Measurements from ENCODE around the gene AP3B1.

The AP3B1 gene

DNA sequence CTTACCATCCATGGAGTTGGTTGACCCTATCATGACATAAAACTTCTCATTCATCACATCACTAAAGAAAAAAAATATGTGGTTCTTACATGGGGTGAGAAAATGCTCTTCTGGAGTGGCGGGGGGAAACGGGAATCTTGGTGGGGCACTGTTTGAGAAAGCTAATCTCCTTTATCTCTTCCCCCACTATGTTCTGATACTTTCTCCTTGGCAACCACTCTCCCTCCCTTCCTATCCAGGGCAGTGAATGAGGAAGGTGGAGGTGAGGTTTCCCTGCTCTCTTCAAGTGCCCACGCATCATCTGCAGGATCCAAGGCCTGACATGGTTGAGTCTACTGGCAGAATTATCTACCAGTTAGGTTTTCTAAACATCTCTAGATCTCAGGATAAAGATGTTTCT, 297.6 kb downstream of the AP3B1 start:
- no peak for DNase-seq

DNA sequence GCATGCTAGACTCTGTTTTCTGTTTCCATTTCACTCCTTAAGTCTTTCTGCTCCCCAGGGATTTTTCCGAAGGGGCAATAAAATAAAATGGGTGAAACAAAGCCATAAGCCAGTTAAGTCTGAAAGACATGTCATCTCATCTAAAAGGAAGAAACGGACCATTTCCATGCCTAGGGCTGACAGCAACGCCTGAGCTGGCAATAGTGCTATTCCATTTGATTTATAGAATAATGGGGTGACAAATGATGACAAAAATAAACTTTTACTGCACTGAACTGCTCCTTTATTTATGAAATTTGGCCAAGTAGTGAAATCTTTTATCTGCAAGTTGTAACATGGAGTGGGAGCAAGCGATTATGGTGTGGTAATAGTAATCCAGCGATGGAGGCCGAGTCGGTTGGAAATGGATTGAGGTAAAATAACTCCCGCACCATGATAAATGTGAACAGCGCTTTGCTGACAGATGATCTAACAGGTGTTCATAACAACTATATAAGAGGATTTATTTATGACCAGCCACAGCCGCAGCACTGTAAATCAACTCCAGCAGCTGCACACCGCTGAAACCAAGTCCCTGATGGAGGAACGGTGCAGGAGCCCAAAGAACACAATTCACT, 298.6 kb downstream of the AP3B1 start:
- DNase-seq: no peak

DNA sequence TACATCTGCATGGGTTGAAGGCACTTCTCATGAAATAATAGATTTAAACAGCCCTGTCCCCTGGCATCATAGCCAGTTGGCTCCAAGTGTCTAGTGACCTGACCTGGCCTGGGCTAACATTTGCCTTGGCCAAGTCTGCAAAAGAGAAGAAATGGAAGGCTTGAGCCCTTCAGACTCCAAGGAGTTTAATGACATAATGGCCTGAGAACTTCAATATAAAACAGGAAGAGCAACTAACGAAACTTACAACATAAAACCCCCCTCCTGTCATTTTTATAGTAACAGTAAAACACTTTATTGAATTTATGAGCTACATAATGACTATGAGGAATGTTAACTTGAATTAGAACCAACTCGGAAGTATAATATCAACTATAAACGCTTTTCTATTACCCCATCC, 299.6 kb downstream of the AP3B1 start:
- no peak for DNase-seq

DNA sequence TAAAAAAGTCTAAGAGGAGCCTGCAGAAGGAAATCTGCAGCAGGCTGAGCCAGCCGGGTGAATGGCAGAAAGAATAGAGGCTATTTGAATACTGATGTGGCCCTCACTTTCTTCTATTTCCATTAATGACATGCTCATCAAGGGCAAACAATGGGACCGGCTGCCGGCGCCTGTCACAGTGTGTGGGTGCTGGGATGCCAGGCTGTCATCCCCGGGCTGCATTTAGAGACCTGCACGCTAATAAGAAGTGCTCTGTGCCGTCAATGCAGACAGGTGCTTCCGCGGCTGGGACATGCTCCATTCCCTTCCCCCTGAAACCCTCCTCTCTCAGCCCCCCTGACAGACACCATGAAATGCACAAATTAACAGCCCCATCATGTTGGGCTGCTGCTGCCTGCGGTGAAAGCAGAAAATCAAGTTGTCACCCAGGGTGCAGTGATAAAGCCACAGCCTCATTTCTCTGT, 300.6 kb downstream of the AP3B1 start:
- DNase-seq: peak; percentile 70

DNA sequence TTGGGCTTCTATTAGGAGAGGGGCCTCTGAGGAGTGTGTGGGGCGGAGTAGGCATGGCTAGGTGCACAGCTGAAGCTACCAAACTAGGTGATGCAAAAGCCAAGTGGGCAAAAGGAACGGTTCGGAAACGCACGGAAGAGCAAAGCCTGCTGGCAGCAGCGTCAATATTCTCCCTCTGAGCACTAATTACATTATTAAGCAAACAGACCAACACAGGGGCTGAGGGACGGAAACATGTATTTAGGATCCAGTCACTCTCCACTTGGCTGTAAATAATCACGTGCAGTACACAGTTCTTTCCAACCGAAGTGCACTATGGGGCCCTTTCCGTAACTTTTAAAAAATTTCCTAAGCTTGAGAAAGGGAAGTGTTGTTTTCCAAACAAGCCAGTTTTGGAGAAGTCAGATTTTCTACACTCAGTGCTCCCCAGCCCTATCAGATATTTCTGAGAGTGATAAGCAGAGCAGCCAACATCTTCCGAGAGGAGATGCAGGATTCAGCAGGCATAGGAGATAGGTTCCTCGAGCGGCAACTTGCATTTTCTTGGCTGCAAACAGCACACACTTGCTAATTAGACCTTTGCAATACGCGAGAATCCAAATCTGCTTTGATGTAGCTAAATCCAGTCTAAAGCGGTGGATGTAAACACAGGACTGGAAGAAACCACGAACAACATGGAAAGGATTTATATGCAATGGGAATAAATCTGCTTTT, 301.2 kb downstream of the AP3B1 start:
- DNase-seq: peak; percentile 71

DNA sequence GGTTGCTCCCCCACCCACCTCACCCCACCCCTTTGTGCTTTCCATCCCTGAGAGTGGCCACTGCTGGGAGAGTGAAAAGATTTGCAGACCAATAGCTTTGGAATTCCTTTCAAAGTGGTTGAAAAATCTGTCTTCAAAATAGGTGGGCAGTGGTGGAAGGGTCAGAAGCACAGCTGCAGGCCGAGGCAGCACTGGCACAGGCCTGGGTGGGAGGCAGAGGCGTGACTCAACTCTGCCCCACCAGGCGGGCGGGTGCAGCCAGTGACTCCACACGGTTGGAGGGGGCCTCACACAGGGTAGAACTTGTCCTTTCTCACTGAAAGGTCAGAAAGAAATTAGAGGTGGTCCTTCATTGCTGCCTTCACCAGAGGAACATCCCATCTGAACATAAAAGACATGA, 303.4 kb downstream of the AP3B1 start:
- DNase-seq: no peak

DNA sequence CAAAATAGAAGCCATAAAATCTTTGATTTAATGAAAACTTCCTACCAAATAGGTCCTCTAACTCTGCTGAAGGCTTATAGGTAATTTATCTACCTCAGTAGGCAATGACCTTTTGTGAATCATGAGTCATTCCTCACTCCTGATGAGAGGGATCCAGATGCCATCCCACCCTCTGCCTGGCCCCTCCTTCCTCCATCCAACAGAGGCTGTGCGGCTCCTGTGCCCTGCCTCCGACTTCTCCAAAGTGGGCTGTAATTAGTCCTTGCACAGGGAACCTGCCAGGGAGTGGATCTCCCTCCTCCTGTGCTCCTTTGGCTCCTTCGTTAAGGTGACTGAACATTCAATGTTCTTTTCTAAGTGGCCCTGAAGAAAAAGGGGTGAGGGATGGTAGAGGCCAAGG, 304.5 kb downstream of the AP3B1 start:
- no peak for DNase-seq

DNA sequence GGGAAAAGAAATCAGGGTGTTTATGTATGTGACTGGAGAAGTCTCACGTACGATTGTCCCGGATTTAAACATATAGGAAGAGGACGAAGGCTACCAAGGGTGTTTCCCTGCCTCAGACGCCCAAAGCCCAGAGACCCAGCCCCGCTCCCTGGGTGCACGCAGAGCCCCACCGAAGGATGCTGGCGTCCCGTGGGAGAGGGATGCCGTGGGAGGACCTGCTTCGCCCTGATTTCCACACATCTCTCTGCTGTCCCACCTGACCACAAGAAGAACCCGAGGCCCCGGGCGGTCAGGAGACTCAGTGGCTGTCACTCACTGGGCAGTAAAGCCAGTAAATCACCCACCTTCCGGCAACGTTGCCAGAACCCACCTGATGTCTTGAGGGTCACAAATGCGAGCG, 306.5 kb downstream of the AP3B1 start:
- DNase-seq: no peak

DNA sequence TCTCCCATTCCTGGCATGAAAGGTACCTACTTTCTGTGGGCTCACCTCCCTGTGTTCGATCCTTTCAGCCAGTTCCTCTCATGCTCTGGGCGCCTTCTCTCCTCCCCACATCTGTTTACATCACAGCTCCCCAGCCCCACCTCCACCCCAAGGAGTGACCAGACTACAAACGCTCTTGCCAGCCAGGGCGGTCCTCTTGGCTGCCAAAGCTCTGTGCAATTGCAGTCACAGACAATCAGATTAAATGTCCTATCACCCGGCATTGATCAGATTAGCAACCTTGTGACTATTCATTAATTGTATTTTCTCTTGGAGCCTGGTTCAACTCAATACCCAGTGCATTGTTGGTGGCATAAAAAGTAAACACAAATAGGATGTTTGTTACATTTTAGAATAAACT, 307.2 kb downstream of the AP3B1 start:
- no peak for DNase-seq

DNA sequence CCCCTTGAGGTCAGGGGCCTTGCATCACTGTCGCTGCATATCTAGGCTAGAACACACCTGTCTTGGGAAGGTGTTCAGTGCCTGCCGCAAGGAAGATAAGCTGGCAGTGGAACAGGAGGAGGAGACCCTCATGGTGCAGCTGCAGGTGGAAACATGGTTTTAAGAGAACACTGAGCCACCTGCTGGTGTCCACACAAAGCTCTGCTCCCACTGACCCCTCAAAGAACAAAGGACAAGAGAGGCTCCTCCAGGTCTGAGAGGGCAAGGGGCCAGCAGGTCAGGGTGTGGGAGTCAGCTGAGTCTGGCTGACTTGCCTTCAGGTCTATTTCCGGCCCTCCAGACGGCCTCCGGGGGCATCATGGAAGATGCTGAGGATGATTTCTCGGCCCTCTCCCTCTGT, 308.2 kb downstream of the AP3B1 start:
- DNase-seq: no peak

DNA sequence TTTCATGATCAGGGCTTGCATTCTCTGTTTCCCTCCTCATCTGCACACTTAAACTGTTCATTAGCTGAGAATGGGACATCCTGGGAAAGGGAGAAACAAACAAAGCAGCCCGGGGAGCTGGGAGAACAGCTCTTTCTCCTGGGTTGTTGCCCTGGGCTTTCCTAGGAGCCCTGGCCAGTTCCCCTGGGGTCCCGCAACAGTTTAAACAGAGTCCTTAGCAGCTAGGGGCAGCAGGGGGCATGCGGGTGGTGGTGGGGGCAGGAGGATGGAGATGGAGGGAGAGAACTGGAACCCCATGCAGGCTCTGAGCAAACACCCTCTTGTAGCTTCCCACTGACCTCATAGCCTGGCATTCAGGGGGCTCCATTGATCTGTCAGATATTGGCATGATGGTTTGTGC, 309.3 kb downstream of the AP3B1 start:
- DNase-seq: no peak

DNA sequence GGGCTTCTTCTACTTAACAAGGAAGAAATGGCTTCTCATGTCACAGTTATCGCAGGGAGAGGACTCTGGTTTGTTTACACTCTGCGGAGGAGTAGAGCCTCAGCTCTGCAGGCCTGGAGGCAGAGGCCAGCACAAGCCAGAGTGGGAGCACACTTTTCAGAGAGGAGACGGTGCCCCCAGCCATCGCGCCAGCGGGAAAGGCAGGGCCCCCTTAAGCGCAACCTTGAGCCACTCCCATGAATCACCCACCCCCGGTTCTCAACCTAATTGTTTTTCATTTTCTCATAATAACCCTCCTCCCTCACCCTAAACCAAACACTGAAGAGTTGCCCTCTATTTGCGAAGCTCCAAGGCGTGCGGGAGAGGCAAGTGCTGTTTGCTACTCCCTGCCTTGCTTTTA, 309.9 kb downstream of the AP3B1 start:
- no peak for DNase-seq

DNA sequence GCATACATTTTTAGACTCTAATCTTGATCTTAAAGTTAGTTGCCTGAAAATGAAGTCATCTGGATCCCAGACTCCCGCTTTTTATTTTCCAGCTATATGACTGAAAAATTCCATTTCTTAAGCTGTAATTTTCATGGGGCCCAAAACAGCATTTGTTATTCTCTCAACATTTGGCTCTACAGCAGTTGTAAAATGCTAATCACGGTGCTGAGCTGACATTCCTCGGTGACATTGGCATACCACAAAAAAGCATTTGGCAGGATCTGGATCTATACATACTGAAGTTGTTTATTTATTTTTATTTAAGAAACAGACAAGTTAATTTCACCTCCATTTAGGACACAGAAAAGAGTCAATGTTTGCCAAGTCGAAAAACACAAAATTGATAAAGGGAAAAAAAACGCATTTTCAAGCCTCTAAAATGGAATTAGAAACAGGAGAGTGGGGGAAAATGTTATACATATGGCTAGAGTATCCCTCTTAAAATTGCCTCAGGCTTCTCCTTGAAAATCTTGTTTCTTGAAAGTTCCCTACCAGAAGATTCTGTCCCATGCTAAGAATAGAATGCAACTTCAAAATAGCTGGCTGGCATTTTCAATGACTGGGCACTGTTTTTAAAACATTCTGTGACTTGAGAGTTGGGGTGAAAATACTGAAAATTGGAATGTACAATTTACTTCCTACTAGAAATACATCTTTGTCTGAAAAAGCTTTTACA, 310.9 kb downstream of the AP3B1 start:
- DNase-seq: no peak

DNA sequence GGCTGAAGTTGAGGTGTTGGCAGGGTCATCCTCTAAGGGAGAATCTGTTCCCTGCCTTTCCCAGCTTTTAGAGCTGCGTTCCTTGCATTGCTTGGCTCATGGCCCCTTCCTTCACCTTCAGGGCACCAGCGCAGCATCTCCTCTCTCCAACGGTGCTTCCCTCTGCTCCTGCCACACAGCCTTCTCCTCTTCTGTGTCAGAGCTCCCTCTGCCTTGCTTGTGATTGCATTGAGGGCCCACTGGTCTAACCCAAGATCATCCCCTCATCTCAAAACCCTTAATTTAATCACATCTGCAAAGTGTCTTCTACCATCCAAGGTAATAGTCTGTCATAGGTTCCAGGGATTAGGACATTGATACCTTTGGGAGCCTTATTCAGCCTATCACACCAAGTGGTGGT, 312.7 kb downstream of the AP3B1 start:
- DNase-seq: no peak

DNA sequence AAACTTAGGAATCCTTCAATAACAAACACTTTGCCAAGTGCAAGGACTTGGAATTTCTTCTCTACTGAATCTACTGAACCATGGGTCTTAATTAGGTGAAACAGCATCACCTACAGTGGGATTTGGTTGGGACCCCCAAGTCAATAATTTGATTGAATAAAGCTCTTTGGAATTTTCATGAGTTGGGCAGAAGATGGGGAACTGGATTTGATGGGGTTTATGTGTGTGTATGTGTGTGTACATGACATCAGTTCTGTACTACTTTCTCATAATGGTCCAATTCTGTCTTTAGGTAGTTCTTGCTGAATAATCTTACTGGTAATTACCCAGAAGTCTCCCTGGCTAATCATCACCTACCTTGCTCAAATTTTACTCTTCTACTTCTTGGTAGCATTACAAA, 319.9 kb downstream of the AP3B1 start:
- DNase-seq: no peak

DNA sequence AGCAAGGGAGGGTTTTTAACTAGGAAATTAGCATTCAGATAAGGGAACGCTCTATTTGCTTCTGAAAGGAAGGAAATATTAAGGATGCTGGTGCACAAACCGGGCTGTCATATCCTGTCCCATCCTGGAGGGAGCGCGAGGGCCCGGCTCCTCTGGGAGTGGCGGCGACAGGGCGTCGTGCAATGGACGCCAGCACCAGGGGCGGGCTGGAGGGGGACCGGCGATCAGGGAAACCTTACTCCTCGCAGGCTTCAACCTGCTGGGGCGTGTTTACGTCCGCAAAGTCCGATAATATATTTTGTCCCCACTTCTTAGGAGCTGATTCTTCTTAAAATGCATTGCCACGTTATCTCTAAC, 321.3 kb downstream of the AP3B1 start:
- no peak for DNase-seq

DNA sequence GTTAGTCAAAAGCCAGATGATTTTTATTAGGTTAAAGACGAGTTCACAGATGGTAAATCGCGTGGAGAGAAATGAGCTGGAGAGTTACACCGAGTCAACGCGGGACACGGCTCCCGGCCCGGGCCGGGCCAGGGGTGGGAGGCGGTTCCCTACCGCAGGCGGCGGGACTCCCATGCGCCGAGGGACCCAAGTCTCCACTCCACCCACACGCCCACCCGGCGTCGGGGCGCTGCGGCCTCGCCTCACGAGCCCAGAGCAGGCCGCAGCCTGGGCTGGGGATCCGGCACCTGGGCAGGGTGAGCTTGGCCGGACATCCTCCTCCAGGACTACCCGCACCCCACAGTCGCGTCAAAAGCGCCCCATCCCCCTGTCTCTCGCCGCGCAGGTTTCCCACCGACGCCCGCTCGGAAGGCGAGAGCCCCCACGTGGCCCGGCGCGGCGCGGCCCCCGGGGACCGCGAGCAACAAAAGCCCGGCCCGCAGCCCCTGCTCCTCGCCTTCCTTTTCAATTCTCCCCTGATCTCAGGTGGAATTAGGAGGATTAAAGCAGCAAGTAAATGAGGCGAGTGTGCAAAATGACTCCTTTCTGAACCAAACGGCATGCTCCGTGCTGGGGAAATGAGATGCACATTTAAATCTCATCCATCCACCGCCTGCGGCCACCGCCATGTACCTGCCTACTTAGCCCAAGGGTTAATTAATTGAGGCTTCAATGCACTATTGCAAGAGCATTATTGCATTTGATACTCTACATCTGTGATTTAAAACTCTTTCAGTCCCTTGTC, 321.8 kb downstream of the AP3B1 start:
- no peak for DNase-seq

DNA sequence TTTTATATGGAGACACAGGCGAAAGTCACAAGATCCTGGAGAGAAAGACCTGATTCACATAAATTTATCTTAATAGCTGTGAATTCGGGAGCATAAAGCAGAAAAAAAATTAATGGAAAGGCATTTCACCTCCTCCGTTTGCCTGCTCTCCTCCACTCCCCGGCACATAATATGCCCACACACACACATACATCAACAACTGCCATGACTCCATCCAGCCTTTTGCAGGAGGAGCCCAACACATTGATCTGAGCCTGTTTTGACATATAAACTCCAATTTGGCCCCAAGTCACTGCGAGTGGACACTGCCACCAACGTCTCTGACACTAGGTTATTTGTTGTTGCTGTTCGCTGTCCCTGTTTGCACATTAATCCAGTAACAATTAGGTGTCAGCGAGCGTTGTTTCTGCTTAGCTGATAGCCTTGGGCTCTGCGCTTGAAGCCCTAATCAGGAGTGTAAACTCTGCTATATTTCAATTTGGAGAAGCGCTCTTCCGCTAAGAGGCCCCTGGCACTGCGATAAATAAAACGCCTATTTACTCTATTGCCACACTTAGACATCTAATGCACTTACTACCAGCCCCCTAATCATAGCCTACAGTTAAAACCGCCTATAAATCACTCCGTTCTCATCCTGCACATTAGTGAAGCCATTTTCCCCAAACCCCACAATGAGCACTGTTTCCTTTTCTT, 322.6 kb downstream of the AP3B1 start:
- DNase-seq: peak; percentile 85

DNA sequence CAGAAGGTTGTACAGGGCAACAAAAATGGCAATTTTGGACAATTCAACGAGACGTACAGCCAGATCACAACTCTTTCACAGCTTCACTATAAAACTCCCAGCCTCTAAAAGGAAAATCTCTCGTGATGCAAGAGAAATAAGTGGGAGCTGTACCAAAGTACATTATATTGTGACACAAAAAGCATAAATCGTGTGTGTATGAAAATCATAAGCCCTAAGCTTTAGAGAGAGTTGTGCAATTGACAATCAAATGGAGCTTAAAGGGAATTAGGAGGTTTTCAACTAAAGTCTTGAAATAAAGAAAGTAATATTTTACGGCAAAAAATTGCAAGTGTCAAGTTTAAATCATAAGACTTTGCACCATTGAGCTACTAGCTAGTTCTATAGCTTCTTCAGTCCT, 323.6 kb downstream of the AP3B1 start:
- DNase-seq: no peak

DNA sequence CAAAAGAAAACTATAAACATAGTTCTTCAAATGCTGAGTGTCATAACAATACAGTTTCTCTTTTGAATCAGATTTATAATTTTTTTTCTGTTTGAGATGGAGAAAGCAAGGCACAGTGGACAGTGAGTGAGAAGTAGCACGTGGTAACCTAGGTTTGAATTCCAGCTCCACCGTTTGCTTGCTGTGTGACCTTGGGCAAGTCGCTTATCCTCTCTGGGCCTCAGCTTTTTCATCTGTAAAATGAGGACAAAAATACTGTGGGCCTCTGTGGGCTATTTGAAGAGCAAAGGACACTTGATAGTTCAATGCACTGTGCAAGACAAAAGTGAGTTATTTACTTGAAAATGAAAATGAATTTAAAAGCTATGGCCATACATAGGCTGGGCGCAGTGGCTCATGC, 330.7 kb downstream of the AP3B1 start:
- no peak for DNase-seq

DNA sequence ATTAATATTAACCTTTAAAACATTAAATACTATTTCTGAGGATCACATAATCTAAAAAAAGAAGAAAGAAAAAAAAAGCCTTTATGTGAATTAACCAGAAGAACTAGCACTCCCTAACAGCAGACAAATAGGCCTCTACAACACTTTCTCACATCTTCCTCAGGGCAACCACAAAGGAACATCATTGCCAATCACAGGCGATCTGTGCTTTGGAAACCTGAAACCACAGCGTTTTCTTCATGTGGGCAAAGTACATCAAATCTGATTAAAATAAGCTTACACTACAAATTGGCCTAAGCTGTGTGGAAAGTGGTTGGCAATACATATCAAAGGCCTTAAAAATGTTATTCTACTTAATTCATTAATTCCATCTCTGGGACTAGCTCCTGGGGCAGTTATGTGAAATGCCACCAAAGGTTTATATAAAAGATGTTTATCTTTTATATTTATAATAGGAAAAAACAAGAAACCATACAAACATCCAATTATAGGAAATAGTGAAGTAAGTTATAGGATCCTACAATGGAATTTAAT, 333.6 kb downstream of the AP3B1 start:
- DNase-seq: no peak

DNA sequence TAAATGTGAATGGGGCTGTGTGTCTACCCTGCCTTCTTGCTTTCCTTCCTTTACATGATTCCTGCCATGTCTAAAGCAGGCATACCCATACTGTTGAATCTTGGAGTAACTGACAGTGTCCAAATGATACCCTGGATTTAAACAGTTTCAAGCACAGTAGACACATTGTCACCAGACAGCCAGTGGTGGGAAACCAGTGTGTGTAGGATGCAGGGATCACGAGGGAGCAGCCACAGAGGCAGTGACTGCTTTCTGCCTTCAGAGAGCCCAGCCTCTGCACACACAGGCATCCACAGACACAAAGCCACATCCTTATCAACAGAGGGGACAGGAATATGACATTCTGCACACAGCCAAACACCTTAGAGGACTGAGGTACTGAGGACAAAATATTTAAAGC, 334.2 kb downstream of the AP3B1 start:
- no peak for DNase-seq
